Cardiac muscle cell (in vitro differentiated cells and primary cell): ENCODE measurements around the gene DLG4. TPM values are rescaled to one million over a fixed set of nuclear protein-coding genes. Genes with fewer than 3 reads are reported as not detected.
A peak's percentile ranks its signal among the peaks of the same experiment; 100 is the strongest.

Experiments
- DNase-seq, 2 donors: peaks; one replicate each; pipeline versions ENCODE4 v3.0.0 to v3.0.0-alpha.2; 2010 to 2017; ENCODE audit warnings: low read depth in 1 of 2, low spot score in 1 of 2
- H3K27ac ChIP-seq: fragments of 200-600 bp; sonication (generic); 2 replicates; pipeline ENCODE4 v1.5.1; 2016
- H3K27me3 ChIP-seq: fragments of 200-600 bp; sonication (generic); 2 replicates; pipeline ENCODE4 v1.6.0; 2016; ENCODE audit warnings: control low read depth
- H3K36me3 ChIP-seq: fragments of 200-600 bp; sonication (generic); 2 replicates; pipeline ENCODE4 v1.5.1; 2016; ENCODE audit warnings: control low read depth
- H3K4me1 ChIP-seq: fragments of 200-600 bp; sonication (generic); 2 replicates; pipeline ENCODE4 v1.8.1; 2017; ENCODE audit warnings: low read depth, mild to moderate bottlenecking, mixed run types
- H3K4me3 ChIP-seq: fragments of 200-600 bp; sonication (generic); 2 replicates; pipeline ENCODE4 v1.5.1; 2016; ENCODE audit warnings: mild to moderate bottlenecking
- H3K9me3 ChIP-seq: fragments of 200-600 bp; sonication (generic); 2 replicates; pipeline ENCODE4 v1.5.1; 2017; ENCODE audit warnings: low read depth, mild to moderate bottlenecking, control low read depth
- CTCF ChIP-seq: IDR thresholded peaks from 2 replicates; pipeline ENCODE4 v1.5.1; 2012; ENCODE audit warnings: low read depth, mild to moderate bottlenecking, low read length
- polyA plus RNA-seq: library from polyadenylated mRNA; unstranded; fragments of >200 nt; fragmentation: Nextera tagmentation; extraction: Ambion mirVana; gene quantifications from 2 replicates; pipeline ENCODE4 v1.2.1, GENCODE V29; 2016
- total RNA-seq: library from RNA; depleted of rRNA; stranded (reverse); fragments of >200 nt; gene quantifications from 2 replicates; pipeline ENCODE4 v1.2.3, GENCODE V29; 2016

DLG4 gene
- total and polyA plus RNA-seq, 2 experiments from 2014 or later = 6.8 to 40.6 TPM

GRCh38 chr17:7219229-7219811 lies 316 bp downstream of the DLG4 start:
- H3K4me3 ChIP-seq = peak overlapping the region; percentile 82
- H3K4me1 ChIP-seq = peaks cover 32% of the 10 kb centered on the region
- no peaks in the 10 kb centered on the region for H3K9me3 ChIP-seq
- H3K27ac ChIP-seq = peak overlapping the region; percentile 81
- no peak for DNase-seq
- H3K27me3 ChIP-seq = no peaks in the 10 kb centered on the region
- no peak for TF ChIP-seq CTCF
- H3K36me3 ChIP-seq = peaks cover 23% of the 10 kb centered on the region

GRCh38 chr17:7218758-7219157 lies 878 bp downstream of the DLG4 start:
- no peak for DNase-seq
- H3K36me3 ChIP-seq = peaks cover 19% of the 10 kb centered on the region
- no peak overlapping the region for H3K4me3 ChIP-seq
- peaks cover 32% of the 10 kb centered on the region for H3K4me1 ChIP-seq
- no peaks in the 10 kb centered on the region for H3K9me3 ChIP-seq
- no peak for TF ChIP-seq CTCF
- H3K27ac ChIP-seq = peak overlapping the region; percentile 81
- no peaks in the 10 kb centered on the region for H3K27me3 ChIP-seq

- H3K36me3 ChIP-seq = peaks cover 13% of the 10 kb centered on the region
- no peaks in the 10 kb centered on the region for H3K9me3 ChIP-seq
- H3K27ac ChIP-seq = peak overlapping the region; percentile 81
- peaks cover 32% of the 10 kb centered on the region for H3K4me1 ChIP-seq
- no peak for TF ChIP-seq CTCF
- H3K27me3 ChIP-seq = no peaks in the 10 kb centered on the region
- peak overlapping the region; percentile 61 for H3K4me3 ChIP-seq
- DNase-seq = peak in 1 of 2 donors; percentile 64
These were observed 1.5 kb downstream of the DLG4 start for GRCh38 chr17:7218166-7218565.

- H3K4me3 ChIP-seq = peak overlapping the region; percentile 61
- no peaks in the 10 kb centered on the region for H3K27me3 ChIP-seq
- peaks cover 4% of the 10 kb centered on the region for H3K36me3 ChIP-seq
- H3K9me3 ChIP-seq = no peaks in the 10 kb centered on the region
- peaks cover 33% of the 10 kb centered on the region for H3K4me1 ChIP-seq
- peak overlapping the region; percentile 81 for H3K27ac ChIP-seq
- peak; percentile 79 to 90 for DNase-seq
- TF ChIP-seq CTCF = no peak
These were observed 2.3 kb downstream of the DLG4 start for GRCh38 chr17:7217113-7217987.

GRCh38 chr17:7216242-7217112 lies 3.2 kb downstream of the DLG4 start:
- no peak for TF ChIP-seq CTCF
- no peaks in the 10 kb centered on the region for H3K36me3 ChIP-seq
- H3K27ac ChIP-seq = peak overlapping the region; percentile 81
- H3K27me3 ChIP-seq = no peaks in the 10 kb centered on the region
- H3K4me1 ChIP-seq = peaks cover 40% of the 10 kb centered on the region
- H3K9me3 ChIP-seq = no peaks in the 10 kb centered on the region
- peak overlapping the region; percentile 61 for H3K4me3 ChIP-seq
- no peak for DNase-seq
